Kidney (tissue), 14 donors: ENCODE data around the gene TNFRSF12A. TPM values are rescaled to one million over a fixed set of nuclear protein-coding genes. Genes with fewer than 3 reads are reported as not detected.

Experiments used
- DNase-seq, 5 donors: peaks; one replicate each; pipeline ENCODE4 v3.0.0-alpha.2; 2013 to 2020
- FAIRE-seq: peaks from 2 replicates; lab custom pipeline; 2012; peaks lifted over from hg19 to GRCh38; lab: Jason Lieb, UNC
- H3K27ac ChIP-seq, 2 donors: one replicate each; pipeline ENCODE4 v1.7.0; 2013; ENCODE audit warnings: low read depth in 2 of 2, low read length in 2 of 2, inconsistent platforms in 1 of 2
- H3K27me3 ChIP-seq: one replicate; pipeline ENCODE4 v1.7.1; 2013; ENCODE audit warnings: low read length, inconsistent platforms; ENCODE audit not compliant: control insufficient read depth, insufficient read depth
- H3K36me3 ChIP-seq, 3 donors: one replicate each; pipeline versions ENCODE4 v1.7.0 to v1.7.1; 2013; ENCODE audit warnings: low read length in 3 of 3, control low read depth in 1 of 3, inconsistent platforms in 1 of 3; ENCODE audit not compliant: insufficient read depth in 3 of 3, control insufficient read depth in 2 of 3
- H3K4me1 ChIP-seq, 3 donors: one replicate each; pipeline versions ENCODE4 v1.7.0 to v1.7.1; 2013; ENCODE audit warnings: low read length in 3 of 3, inconsistent platforms in 1 of 3, low read depth in 1 of 3; ENCODE audit not compliant: control insufficient read depth in 2 of 3, insufficient read depth in 2 of 3
- H3K4me3 ChIP-seq, 3 donors: one replicate each; pipeline versions ENCODE4 v1.7.0 to v1.8.1; 2013; ENCODE audit warnings: low read length in 3 of 3, control low read depth in 1 of 3, inconsistent platforms in 1 of 3
- H3K9ac ChIP-seq, 3 donors: one replicate each; pipeline versions ENCODE4 v1.7.0 to v1.7.1; 2013; ENCODE audit warnings: low read length in 3 of 3, control low read depth in 1 of 3, inconsistent platforms in 1 of 3
- H3K9me3 ChIP-seq, 3 donors: one replicate each; pipeline versions ENCODE4 v1.7.0 to v1.7.1; 2013; ENCODE audit warnings: low read length in 3 of 3, control low read depth in 1 of 3, inconsistent platforms in 1 of 3; ENCODE audit not compliant: control insufficient read depth in 2 of 3, insufficient read depth in 1 of 3
- intact Hi-C: fragments of 100-400 bp; cut with DNase I; formaldehyde crosslinking; loops from one replicate; pipeline ENCODE4 v1.11.1; 2022
- polyA plus RNA-seq: library from polyadenylated mRNA; stranded (reverse); fragments of 350-450 nt; fragmentation: Illumina TruSeq; extraction: RNeasy Lipid Tissue Mini Kit (QIAGEN cat#74804); gene quantifications from one replicate; pipeline ENCODE4 v1.2.3, GENCODE V29; 2014; ENCODE audit warnings: low read depth, low replicate concordance; ENCODE audit not compliant: insufficient read depth
- total RNA-seq: library from RNA; stranded (reverse); fragmentation: NEBNext Ultra II Directional; extraction: Animal tissue kit (Norgen Biotek cat#: 25700); gene quantifications from one replicate; pipeline ENCODE4 v1.2.1, GENCODE V29; 2021
- TF ChIP-seq, protein P1 (sequence below): IDR thresholded peaks from 3 replicates; pipeline ENCODE4 v1.5.1; 2012; ENCODE audit warnings: mild to moderate bottlenecking, moderate library complexity, borderline replicate concordance; ENCODE audit not compliant: insufficient read depth; ENCODE audit errors: extremely low read depth
- donor health status: control.
- donor health status: control.
- donor health status: control.
- donor health status: control.
- donor health status: control.
- donor health status: DM: yes; HTN: yes; CAD: no.
- donor health status: Normal renal cell carcinoma (clear cell type).

The TNFRSF12A gene
- total and polyA plus RNA-seq, 2 donors from 2014 or later, result 87.3 to 114 TPM

DNA sequence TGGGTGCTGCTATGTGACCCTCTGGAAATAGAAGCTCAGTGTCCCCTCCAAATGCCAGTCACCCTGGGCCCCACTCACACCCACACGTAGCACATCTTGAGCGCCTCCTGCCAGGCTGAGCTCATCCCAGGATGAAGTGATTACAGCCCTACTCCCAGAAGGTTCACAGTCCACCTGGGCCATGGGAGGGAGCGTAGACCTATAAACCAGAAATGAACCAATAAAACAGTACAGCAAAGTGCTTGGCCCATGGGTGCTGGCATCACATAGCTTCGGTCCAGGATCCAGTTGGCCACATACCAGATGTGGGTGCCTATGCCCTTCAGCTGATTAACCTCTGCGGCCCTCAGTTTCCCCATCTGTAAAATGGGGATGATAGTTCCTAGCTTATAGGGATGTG, 18.7 kb downstream of the TNFRSF12A start:
- FAIRE-seq (no peak), DNase-seq (no peak)
- intact Hi-C loops, result no loop called here
- Histone ChIP-seq H3K36me3 (no peaks in the 10 kb centered on the region), H3K9ac (no peak overlapping the region), H3K27ac (no peak overlapping the region), H3K27me3 (peaks cover 20% of the 10 kb centered on the region), H3K9me3 (no peaks in the 10 kb centered on the region), H3K4me1 (no peaks in the 10 kb centered on the region), H3K4me3 (no peak overlapping the region)
- TF ChIP-seq, protein P1, sequence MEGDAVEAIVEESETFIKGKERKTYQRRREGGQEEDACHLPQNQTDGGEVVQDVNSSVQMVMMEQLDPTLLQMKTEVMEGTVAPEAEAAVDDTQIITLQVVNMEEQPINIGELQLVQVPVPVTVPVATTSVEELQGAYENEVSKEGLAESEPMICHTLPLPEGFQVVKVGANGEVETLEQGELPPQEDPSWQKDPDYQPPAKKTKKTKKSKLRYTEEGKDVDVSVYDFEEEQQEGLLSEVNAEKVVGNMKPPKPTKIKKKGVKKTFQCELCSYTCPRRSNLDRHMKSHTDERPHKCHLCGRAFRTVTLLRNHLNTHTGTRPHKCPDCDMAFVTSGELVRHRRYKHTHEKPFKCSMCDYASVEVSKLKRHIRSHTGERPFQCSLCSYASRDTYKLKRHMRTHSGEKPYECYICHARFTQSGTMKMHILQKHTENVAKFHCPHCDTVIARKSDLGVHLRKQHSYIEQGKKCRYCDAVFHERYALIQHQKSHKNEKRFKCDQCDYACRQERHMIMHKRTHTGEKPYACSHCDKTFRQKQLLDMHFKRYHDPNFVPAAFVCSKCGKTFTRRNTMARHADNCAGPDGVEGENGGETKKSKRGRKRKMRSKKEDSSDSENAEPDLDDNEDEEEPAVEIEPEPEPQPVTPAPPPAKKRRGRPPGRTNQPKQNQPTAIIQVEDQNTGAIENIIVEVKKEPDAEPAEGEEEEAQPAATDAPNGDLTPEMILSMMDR, result no peak

DNA sequence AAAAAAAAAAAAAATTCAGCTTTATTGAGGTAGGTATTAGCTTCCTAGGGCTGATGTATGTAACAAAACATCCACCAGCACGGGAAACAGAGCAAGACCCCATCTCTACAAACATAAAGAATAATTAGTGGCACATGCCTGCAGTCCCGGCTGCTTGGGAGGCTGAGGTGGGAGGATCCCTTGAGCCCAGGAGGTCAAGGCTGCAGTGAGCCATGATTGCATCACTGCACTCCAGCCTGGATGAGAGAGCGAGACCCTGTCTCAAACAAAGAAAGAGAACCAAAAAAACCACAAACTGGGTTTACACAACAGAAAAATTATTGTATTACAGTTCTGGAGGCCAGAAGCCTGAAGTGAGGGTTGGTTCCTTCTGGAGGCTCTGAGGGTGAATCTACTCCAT, 22.2 kb downstream of the TNFRSF12A start:
- DNase-seq (no peak), FAIRE-seq (no peak)
- TF ChIP-seq, protein P1, result no peak
- peaks cover 24% of the 10 kb centered on the region for H3K27me3 ChIP-seq
- H3K9ac ChIP-seq, result no peak overlapping the region
- no peaks in the 10 kb centered on the region for H3K36me3 ChIP-seq
- no peaks in the 10 kb centered on the region for H3K9me3 ChIP-seq
- no peak overlapping the region for H3K27ac ChIP-seq
- H3K4me3 ChIP-seq, result no peak overlapping the region
- intact Hi-C loops, result no loop called here
- H3K4me1 ChIP-seq, result peaks cover 0 to 7% (median 0%) of the 10 kb centered on the region in 3 donors

DNA sequence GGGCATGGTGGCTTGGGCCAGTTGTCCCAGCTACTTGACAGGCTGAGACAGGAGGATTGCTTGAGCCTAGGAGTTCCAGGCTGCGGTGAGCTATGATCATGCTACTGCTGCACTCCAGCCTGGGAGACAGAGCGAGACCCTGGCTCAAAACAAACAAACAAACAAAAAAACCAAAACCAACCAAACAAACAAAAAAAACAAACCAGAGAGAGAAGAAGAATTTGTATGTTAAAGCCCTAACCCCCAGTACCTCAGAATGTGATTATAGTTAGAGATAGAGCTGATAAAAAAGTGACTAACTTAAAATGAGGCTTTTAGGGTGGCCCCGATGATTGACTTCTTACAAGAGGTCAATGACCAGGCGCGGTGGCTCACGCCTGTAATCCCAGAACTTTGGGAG, 24.5 kb downstream of the TNFRSF12A start:
- Histone ChIP-seq H3K27me3 (peaks cover 31% of the 10 kb centered on the region), H3K9me3 (no peaks in the 10 kb centered on the region), H3K9ac (no peak overlapping the region), H3K36me3 (no peaks in the 10 kb centered on the region), H3K27ac (no peak overlapping the region), H3K4me3 (no peak overlapping the region), H3K4me1 (peaks cover 0 to 7% (median 0%) of the 10 kb centered on the region in 3 donors)
- intact Hi-C loops, result no loop called here
- DNase-seq (no peak), FAIRE-seq (no peak)
- TF ChIP-seq, protein P1, result no peak
